Measurements from ENCODE around the gene ZCCHC14.

DNA sequence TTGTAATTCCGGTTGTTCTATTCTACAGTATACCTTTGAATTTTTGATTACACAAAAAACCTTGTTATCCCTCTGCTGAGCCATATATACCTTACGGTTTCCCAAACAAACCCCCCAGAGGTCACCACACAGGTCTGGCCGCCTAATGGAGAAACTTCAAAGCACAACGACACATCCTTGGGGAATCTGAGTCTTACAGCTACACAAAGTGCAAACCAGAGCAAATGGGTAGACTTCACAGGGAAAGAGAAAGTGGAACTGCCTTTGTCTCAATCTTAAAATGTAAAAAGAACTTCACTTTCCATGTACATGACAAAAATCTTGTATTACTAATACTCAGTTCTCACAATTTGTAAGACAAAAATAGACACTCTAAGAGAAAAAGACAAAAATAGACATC lies 111.9 kb downstream of the ZCCHC14 start:
- TF ChIP-seq, protein P1, sequence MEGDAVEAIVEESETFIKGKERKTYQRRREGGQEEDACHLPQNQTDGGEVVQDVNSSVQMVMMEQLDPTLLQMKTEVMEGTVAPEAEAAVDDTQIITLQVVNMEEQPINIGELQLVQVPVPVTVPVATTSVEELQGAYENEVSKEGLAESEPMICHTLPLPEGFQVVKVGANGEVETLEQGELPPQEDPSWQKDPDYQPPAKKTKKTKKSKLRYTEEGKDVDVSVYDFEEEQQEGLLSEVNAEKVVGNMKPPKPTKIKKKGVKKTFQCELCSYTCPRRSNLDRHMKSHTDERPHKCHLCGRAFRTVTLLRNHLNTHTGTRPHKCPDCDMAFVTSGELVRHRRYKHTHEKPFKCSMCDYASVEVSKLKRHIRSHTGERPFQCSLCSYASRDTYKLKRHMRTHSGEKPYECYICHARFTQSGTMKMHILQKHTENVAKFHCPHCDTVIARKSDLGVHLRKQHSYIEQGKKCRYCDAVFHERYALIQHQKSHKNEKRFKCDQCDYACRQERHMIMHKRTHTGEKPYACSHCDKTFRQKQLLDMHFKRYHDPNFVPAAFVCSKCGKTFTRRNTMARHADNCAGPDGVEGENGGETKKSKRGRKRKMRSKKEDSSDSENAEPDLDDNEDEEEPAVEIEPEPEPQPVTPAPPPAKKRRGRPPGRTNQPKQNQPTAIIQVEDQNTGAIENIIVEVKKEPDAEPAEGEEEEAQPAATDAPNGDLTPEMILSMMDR (IDR thresholded peaks at IDR 0.05), result no peak
- no peak for TF ChIP-seq POLR2A (IDR thresholded peaks at IDR 0.05)
